DMS114 treated with DMSO at 0.1 percent for 48 hours (cell line): ENCODE results near the gene GALNT18.

Experiments used
- DNase-seq: peaks from one replicate; lab custom pipeline; 2025; ENCODE audit not compliant: unreplicated experiment; lab: John Stamatoyannopoulos, UW

GALNT18 gene

DNA sequence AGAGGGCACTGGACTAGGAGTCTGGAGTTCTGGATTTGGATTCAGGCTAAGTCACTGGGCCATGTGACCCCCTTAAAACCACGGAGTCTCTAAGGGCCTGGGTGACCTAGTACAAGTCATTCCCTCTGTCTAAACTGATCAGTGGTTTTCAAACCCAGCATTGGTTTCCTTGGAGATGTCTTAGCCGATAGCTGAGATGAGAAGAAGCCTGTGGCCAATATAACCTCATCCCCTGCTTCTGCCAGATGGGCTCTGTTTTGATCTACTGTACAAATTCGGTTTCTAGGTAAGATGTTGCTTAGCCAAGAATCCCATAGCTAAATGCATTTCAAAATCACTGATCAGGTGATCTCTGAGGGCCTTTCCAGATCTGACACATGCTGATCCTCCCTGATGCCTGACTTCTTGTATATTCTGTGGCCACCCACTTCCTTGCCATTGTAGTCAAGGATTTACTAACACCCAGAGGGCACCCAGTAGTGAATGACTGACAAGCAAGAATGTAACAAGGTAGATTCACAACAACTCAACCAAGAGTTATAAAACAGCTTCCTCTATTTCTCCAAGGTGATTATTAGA, 53.1 kb downstream of the GALNT18 start:
- DNase-seq, result no peak

DNA sequence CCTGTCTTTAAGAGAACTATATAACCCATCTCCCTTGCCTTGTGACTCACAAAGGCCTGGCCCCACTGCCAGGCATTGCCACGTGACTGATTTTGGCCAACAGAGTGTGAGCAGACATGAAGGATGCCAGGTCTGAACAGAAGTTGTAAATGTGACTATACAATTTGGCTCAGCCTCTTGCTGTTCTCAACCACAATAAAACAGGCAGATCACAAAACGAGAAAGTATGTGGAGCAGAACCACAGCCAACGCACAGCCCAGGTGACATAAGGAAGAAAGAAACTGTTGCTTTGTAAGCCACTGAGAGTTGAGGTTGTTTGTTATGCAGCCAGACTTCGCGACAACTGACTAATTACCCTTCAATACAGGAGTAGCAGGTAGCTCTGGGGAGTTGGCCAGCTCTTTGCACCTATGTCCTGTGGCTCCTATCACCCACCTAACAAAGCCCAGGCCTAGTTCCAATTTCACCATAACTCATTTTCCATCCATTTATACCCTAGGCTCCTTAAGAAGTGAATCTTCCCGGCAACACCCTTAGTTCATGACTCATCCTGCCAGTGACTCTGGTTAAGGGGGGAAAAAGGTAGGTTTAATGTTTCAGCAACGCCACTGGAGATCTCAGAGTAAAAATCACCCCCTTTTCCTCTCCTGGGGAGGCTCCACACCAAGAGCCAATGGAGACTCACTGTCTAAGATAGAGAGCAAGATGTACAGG, 53.7 kb downstream of the GALNT18 start:
- DNase-seq, result no peak

DNA sequence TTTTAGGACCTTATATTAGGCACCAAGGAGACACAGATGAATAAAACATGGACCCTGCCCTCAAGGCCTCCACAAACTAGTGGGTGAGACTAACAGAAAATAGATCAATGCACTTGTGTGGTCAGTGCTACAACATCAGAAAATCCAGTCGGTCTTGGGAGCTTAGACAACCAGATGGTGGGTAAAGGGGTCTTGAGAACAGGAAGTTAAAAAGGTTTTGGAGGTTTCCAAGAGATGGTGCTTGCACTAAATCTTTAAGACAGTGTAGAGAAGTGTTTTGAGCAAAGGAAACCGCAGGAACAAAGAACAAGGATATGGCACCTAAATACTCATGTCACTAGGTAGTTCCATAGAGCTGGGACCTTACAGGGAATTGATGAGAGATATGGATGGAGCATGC, 56.2 kb downstream of the GALNT18 start:
- no peak for DNase-seq

DNA sequence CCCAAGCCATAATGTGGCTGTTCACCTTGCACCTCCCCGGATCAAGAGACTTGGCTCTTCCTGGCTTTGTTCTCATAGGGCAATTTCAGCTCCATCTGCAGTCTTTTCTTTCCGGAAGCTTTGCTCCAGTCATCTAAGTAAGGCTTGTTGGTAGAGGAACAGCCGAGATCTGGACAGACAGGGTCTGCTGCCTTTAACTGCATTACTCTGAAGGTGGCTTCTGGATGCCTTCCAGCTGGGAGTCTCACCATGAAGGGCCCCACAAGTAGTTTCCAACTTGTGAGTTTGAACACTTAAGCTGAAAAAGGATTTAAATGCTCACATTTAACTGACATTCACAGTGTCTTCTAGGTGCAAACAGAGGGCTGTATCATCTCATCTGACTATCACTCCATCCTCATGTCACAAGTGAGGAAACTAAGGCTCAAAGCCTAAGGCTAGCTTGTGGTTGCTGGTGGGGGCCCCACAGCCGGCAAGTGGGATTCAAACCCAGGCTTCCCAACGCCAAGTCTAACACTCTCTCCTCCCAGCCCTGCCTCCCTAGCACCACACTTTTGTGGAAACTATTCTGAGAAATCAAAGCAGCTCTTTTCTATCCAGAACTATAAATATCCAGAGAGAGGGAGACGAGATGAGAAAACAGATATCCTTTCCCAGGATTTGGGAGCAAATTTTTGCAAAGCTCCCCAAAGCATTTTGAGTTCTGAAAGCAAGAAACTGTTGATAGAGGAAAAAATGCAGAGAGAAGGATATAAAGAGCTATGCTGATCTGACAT, 58.4 kb downstream of the GALNT18 start:
- no peak for DNase-seq

DNA sequence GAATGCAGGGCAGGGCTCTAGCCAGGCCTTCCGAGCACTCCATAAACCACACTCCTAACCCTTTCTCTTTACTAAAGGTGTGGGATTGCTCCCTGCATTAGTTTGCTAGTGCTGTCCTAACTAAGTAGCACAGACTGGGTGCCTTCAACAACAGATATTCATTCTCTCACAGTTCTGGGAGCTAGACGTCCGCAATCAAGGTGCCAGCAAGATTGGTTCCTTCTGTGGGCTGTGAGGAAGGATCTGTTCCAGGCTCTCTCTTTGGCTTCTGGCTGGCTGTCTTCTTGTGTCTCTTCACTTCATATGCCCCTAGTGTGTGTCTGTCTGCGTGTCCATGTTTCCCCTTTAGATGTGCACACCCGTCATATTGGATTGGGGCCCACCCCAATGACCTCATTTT, 59.8 kb downstream of the GALNT18 start:
- no peak for DNase-seq

DNA sequence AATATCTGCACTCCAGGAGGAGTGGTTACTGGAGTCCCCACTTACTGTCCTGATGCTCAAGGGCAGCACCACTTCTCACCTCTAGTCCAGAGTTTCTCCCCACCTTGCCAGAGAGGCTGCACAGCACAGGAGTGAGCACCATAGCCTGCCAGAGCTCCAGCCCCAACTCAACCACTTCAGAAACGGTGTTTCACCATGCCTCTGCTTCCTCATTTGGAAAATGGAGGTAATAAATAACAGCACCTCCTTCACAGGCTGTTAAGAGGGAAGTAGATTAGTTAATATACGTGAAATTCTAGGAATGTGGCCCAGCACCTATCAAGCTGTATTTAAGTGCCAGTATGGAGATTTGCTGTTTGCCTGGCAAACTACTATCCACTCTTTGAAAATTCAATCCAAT, 63.0 kb downstream of the GALNT18 start:
- no peak for DNase-seq

DNA sequence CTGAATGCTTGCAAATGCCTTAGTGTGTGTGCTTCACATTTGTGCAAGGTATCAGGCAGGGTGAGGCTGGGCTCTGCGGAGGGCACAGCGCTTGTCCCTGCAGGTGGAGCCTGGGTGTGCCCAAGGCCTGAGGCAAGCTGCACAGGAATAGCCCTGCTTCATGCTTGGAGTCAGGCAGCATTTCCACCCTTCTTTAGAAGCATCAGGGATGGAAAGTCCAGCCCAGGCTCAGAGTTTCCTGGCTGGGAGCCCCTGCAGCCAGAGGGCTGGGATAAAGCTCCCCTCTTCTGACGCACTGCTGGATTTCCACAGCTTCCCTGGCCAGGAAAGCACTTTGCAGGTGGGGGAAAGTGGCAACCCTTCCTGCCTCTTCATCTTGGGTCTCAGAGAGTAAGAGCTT, 63.4 kb downstream of the GALNT18 start:
- no peak for DNase-seq

DNA sequence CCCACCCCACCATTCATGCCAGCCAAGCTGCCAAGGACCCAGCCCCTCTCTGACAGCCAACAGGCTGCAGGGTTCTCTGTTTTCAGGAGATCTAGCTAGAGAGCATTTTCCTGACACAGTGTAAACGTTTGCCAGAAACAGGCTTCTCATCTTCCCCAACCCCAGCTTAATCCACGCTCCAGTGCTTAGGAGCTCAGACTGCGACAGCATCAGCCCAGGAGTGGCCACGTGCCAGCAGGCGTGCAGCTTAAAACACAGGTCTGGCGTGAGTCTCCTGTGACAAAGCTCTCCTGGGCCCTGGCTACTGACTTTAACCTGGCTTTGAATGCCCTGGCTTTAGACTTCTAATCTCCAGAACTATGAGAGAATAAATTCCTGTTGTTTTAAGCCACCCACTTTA, 66.6 kb downstream of the GALNT18 start:
- DNase-seq, result no peak

DNA sequence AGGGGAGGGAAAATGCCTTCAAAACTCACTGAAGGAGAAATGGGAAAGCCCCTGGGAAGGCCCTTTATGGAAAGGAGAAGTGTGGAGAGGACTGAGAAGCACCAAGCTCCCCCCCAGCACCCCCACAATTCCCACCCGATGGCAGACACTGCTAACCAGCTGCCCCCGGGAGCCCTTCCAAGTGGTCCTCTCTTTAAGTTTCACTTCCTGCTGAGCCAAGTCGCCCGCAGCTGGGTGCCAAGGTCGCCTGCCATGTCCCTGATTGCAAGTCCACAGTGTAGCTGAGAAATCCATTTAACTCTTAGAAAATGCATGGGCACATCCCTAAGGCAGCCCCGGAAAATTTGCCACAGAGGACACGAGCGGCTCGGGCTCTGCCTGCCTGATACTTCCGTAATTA, 68.2 kb downstream of the GALNT18 start:
- no peak for DNase-seq

DNA sequence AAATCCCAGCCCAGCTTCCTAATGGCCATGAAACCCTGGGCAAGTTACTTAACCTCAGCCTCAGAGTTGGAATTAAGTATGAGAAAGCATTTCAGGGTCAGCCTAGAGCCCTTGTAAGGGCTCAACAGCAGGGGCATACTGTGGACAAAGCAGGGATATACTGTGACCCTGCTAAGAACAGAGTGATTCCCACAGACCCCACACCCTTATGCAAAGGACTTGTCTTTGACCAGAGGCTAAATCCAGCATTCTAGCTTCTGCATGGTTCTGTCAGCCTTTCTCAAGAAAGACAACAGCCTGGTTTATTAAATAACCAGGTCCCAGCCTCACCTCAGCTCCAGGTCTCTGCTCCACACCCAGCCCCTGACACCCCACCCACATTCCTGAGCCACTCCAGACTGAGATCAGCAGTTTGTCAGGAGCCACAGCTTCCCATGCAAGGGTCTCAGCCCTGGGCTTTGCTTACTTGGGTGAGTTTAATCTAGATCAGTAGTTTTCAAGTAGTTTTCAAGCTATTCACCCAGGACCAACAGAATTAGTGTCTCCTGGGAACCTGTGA, 69.2 kb downstream of the GALNT18 start:
- DNase-seq, result no peak

DNA sequence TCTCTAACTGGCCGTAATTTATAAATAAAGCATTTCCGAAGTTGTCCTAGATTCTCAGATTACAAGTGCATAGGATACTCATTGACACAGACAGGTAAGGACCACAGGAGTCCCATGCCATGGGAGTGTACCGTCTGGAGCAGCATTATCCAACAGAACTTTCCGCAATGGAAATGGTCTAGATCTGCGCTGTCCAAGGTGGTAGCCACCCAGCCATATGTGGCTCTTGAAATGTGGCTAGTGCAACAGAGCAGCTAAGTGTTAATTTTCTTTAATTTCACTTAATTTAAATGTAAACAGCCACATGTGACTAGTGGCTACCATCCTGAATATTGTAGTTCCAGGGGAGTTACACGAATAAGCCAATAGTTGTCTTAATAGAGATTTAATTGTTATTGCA, 71.3 kb downstream of the GALNT18 start:
- DNase-seq, result no peak

DNA sequence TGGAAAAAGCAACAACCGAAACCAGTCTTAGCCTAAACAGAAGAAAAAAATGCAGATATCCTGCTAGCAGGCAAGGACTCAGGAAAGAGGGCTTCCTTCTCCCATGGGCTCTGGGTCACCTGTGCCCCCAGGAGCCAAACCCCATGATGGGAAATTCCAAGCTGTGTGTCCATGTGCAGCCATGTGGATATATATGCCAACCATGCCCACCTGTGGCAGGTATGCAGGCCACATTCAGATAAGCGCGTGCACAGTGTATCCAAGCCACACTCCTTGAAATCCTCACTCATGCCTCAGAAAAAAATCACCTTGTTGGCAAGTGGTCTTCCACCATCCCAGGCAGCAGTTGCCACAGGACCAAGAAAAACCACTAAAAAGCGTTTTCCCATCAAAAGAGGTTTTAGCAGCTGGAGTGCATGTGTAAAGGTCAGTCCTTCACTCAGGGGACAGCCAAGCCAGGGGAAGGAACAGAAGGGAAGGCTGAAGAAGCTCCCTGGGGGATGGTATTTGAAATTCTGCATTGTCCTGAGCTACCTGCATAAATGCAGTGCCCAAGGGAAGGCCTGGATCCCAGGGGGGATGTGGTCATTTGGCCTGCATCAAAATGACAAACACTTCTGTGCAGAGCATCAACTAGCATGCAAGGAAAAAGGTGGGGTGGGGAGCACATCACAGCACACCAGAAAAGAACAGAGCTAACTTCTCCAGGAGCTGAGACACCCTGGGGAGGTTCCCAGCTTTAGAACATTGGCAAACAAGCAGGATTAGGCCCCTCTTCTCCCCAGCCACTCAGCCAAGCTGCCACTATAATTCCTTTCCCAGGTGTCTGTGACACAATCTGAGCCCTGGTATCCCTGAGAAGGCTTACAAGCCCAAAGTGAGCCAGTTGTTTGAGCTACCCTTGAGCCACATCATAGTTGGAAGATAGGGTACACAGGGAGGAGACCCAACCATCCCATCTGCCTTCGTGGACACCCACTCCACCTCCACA, 76.2 kb downstream of the GALNT18 start:
- no peak for DNase-seq

DNA sequence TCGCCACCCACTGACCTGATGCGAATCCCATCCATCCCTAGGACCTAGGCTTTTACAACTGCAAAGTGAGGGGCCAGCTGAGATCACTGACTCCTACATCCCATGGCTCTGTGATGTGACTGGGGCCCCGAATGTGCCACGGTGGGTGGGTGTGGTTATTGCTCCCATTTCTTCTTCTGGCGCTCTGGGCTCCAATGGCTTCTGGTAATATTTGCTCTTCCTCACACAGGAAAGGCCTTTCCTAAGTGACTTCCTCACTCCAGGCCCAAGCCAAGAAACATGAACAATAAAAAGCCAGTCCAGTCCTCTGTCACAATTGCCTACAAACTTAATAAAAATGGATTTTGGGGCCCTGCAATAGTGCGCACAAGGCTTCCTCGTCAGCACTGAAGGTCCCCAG, 78.1 kb downstream of the GALNT18 start:
- DNase-seq, result no peak

DNA sequence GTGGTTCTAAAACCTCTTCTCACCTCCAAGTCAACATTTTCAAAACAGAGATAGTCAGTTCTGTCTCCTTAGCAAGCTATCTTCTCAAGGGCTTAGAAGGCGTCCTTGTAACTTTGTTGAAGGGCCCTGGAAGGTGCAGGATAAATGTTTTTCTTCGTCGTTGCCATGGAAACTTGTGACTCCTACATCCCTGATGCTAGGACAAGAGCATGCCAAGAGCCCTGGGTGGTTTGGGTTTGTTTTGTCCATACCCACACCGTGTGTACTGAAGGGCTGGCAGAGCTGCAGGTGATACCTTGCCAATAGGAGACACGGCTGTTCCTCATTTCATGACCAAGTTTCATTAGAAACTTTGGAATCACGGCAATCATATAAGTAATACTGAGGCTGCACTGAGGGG, 81.6 kb downstream of the GALNT18 start:
- DNase-seq, result no peak

DNA sequence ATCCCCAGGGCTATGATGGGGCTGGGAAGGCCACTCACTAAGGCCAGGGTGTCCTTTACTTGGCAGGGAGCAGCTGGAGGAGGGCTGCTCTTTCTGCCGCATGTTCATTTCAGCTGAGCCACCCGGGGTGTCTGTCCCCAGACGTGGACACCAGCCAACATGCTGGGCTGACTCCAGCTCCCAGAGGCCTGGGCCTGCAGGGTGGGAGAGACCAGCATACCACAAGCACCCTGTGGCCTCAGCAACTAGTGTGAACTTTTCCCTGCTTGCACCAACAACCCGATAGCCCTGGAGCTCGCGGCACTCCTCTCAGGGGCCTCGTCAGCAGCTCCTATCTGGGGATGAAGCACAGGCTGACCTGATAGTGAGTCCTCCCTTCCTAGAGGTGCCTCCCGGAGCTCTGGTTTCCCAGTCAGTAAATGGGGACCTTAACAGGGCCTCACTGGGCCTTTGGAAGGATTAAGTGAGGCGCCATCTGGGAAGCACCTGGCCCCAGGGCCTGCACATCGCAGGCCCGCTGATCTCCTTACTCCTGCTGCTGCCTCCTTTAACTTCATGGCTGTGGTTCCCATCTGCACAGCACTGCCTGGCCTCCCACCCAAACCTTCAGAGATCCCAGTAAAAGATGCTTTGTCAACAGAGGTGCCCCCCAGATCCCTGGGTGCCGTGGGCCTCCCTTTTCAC, 83.4 kb downstream of the GALNT18 start:
- DNase-seq, result no peak

DNA sequence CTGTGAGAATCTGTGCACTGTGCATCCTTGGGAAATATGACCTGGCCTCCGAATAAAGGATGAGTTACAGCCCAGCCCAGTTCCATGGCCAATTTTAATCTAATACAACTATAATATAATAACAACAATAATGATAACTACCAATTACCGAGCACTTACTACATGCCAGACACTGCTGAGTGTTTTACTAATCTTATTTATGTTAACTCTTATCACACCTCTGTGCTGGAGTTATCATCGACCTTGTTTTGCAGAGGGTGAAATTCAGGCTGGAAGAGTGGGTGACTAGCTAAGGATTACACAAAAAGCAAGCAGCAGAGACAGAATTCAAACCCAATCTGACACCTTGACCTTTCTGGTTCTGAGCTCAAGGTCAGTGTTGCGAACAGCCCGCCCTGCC, 83.9 kb downstream of the GALNT18 start:
- no peak for DNase-seq

DNA sequence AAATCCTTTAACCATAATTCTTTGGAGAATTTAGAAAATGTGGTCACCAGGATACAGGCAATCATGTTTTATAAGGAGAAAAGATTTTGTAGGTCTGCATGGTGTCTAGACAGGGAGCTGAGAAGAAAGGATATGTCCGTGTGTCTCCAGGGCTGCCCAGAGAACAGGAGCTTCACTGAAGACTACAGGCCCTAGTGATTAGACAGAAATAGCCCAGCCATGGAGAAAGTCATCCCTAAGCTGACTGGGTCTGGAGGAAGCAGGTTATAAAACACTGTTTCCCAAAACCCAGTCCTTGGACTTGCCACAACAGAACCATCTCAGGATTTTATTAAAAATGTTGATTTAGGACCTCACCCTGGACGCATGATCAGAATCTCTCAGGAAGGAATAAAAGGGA, 84.4 kb downstream of the GALNT18 start:
- DNase-seq, result no peak

DNA sequence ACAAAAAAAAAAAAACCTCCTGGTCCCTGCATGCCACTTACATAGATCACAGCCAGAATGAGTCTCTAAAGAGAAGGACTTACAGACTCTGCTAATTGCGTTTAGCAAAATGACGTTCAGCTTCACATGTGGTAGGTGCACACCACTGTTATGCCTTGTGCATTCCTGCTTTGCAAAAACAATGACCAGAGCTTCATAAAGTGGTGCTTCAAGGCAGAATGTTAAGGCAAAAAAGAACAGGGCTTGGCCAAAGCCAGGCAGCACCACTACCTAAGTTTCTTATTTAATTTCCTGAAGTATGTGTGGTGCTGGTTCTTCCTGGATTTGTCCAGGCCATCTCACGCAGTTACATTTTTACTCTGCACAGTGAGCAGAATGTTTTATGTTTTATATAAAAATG, 85.2 kb downstream of the GALNT18 start:
- DNase-seq, result no peak

DNA sequence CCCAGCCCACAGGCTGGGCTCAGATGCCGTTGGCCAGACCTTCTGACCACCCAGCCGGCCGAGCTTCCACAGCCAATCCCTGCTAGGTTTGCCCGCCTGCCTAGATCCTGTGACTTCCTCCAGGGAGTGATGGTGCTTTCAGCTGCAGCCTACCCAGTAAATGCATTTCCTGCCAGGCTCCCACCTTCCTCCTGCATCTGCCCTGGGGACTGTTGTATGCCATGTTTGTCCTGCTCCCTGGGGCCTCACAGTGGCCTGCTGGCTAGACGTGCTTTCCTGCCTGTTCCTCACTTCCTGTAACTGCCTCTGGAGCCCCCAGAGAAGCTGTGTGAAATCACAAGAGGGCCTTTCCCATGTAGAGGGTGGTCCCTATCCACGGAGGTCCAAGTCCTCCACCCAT, 86.2 kb downstream of the GALNT18 start:
- DNase-seq, result no peak

DNA sequence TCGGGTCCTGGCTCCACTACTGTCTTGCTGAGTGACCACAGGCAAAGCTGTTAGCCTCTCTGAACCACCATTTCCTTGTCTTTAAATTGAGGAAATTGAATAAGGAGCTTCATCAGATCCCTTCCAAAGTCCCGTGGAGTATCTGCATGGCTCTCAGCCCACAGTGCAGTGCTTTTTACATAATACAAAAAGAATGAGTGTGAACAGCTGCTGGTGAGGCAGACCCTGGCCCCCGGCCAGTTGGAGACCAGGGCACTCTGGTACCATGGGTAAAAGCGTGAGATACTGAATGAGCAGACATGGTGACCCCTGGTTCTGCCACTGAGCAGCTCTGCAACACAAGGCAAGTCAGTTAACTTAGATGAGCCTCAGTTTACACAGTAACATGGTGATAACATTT, 86.8 kb downstream of the GALNT18 start:
- no peak for DNase-seq
